Pancreas (tissue), 10 donors: Measurements from ENCODE around the gene SLC1A6. TPM values are rescaled to one million over a fixed set of nuclear protein-coding genes. Genes with fewer than 3 reads are reported as not detected.
A peak's percentile ranks its signal among the peaks of the same experiment; 100 is the strongest.

Source experiments
- ATAC-seq, 4 donors: fragments of 200-7000 bp; cut with Tn5 transposase; one replicate each; pipeline versions ENCODE4 v1.8.0 to v1.9.1; 2020; ENCODE audit warnings: mild to moderate bottlenecking in 4 of 4, moderate library complexity in 4 of 4
- DNase-seq, 6 donors: peaks; one replicate each; pipeline ENCODE4 v3.0.0-alpha.2; 2020
- FAIRE-seq: peaks from 2 replicates; lab custom pipeline; 2012; peaks lifted over from hg19 to GRCh38; lab: Jason Lieb, UNC
- H3K27ac ChIP-seq, 4 donors: fragments of 200-600 bp; sonication (generic); 1 replicate in 3 of 4; 2 replicates in 1 of 4; pipeline versions ENCODE4 v1.5.0 to v1.8.0; 2020
- H3K27me3 ChIP-seq, 4 donors: fragments of 200-600 bp; one replicate each; pipeline ENCODE4 v1.8.0; 2021
- H3K36me3 ChIP-seq, 3 donors: fragments of 200-600 bp; sonication (generic) in 1 of 3; one replicate each; pipeline versions ENCODE4 v1.5.0 to v1.8.0; 2020 to 2021
- H3K4me1 ChIP-seq, 3 donors: fragments of 200-600 bp; one replicate each; pipeline ENCODE4 v1.8.0; 2021
- H3K4me3 ChIP-seq, 4 donors: fragments of 200-600 bp; sonication (generic) in 2 of 4; one replicate each; pipeline versions ENCODE4 v1.5.0 to v1.8.0; 2020 to 2021
- H3K9me3 ChIP-seq, 4 donors: fragments of 200-600 bp; one replicate each; pipeline ENCODE4 v1.8.0; 2021
- WGBS, 2 donors: extraction: QIAGEN DNeasy Blood & Tissue Kit; methylation state at CpG; one replicate each; pipeline ENCODE4 v1.1.7; 2013; 5-methylcytosine and 5-hydroxymethylcytosine counted together
- intact Hi-C, 3 donors: fragments of 100-400 bp; cut with DNase I; formaldehyde crosslinking; loops; one replicate each; pipeline versions ENCODE4 v1.11.1 to v1.14.2; 2022
- polyA plus RNA-seq, 2 donors: library from polyadenylated mRNA; stranded (reverse); fragments of 200-250 nt; gene quantifications; one replicate each; pipeline ENCODE4 v1.2.3, GENCODE V29; 2013
- total RNA-seq, 6 donors: library from RNA; stranded (reverse); fragmentation: NEBNext Ultra II Directional in 4 of 6; extraction: Animal tissue kit (Norgen Biotek cat#: 25700) in 4 of 6; gene quantifications; one replicate each; pipeline versions ENCODE4 v1.2.1 to v1.2.4, GENCODE V29; 2021 to 2023
- TF ChIP-seq, protein P1 (sequence below), 4 donors: fragments of 200-600 bp; sonication (generic) in 3 of 4; IDR thresholded peaks; one replicate each; pipeline versions ENCODE4 v1.5.0 to v1.8.0; 2021; ENCODE audit warnings: antibody characterized with exemption in 4 of 4
- donor health status: healthy with polysubstance abuse.
- donor health status: DM: no; HTN: no; CAD: no; lungs with moderate emphysema.
- donor health status: DM: no; HTN: no; CAD: no.
- donor health status: control.
- donor health status: control.
- donor health status: Bipolar disorder and iron deficiency.
- donor health status: DM: yes; HTN: yes; CAD: no.
- donor health status: DM: no; HTN: no; CAD: no.
- donor health status: DM: no; HTN: no; CAD: no.
- donor health status: DM: yes; HTN: yes; CAD: no.

Gene SLC1A6
- total and polyA plus RNA-seq, 8 donors = 0.15 to 0.38 (median 0.23) TPM; not detected in 5

DNA sequence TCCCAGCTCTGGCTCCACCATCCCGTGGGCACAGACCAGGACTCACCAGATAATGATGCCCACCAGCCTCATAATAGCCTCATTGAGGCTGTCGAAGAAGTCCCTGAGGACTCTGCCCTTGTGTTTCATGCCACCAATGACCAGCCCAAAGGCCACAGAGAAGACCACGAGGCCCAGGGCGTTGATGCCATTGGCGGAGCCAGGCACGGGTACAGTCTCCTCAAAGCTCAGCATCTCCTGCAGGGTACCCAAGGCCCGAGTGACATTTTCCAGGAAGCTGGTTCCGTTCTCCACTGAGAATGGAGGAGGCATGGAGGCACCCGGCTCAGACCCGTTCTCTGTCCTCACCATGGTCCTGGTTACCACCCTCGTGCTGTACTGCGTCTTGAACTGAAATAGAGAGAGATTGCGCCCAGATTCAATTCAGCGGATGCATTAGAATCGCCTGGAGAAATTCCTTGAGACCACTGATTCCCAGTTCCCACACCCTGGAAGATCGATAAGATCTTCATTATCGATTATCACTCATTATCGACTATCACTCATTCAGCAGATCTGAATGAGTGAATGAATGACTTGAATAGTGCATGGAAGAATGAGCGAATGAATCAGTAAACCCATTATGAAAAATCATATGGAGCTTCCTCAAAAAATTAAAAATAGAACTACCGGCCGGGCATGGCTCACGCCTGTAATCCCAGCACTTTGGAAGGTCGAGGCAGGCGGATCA is 17.5 kb downstream of the SLC1A6 start:
- 79 to 89% methylated on average over 24 of the region's 24 CpGs for WGBS, 2 donors

DNA sequence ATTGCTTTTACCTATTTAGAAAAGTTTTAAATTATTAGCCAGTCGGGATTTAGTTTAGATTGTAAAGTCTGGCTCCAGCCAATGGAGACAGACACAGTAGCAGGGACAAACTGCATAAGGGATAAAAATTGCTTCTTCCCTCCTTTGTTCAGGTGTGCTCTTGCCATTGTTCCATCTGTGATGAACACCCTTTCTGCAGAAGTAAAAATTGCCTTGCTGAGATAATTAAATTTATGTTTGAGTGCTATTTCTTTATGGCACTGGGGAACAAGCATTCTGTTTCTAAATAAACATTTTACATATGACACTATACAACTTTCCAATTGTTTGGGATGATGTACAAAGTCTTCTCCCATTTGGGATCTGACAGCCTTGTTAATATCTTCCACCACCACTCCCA is 20.4 kb downstream of the SLC1A6 start:
- Histone ChIP-seq H3K36me3 (no peaks in the 10 kb centered on the region), H3K9me3 (no peaks in the 10 kb centered on the region), H3K4me1 (no peaks in the 10 kb centered on the region), H3K27me3 (no peaks in the 10 kb centered on the region), H3K4me3 (no peak overlapping the region), H3K27ac (no peak overlapping the region)
- DNase-seq (no peak), FAIRE-seq (no peak), ATAC-seq (no peak)
- 18 to 48% methylated on average over 1 of the region's 1 CpG for WGBS, 2 donors
- intact Hi-C loops = no loop called here
- TF ChIP-seq, protein P1, sequence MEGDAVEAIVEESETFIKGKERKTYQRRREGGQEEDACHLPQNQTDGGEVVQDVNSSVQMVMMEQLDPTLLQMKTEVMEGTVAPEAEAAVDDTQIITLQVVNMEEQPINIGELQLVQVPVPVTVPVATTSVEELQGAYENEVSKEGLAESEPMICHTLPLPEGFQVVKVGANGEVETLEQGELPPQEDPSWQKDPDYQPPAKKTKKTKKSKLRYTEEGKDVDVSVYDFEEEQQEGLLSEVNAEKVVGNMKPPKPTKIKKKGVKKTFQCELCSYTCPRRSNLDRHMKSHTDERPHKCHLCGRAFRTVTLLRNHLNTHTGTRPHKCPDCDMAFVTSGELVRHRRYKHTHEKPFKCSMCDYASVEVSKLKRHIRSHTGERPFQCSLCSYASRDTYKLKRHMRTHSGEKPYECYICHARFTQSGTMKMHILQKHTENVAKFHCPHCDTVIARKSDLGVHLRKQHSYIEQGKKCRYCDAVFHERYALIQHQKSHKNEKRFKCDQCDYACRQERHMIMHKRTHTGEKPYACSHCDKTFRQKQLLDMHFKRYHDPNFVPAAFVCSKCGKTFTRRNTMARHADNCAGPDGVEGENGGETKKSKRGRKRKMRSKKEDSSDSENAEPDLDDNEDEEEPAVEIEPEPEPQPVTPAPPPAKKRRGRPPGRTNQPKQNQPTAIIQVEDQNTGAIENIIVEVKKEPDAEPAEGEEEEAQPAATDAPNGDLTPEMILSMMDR (IDR thresholded peaks at IDR 0.05) = no peak

More for the DNA sequence above, 17.5 kb downstream of the SLC1A6 start:
- no peaks in the 10 kb centered on the region for H3K9me3 ChIP-seq
- ATAC-seq (no peak), FAIRE-seq (no peak), DNase-seq (no peak)
- intact Hi-C loops = no loop called here
- TF ChIP-seq, protein P1 (IDR thresholded peaks at IDR 0.05) = no peak
- H3K27me3 ChIP-seq = no peaks in the 10 kb centered on the region
- H3K36me3 ChIP-seq = no peaks in the 10 kb centered on the region
- H3K4me3 ChIP-seq = no peak overlapping the region
- H3K27ac ChIP-seq = no peak overlapping the region
- H3K4me1 ChIP-seq = no peaks in the 10 kb centered on the region

- no peaks in the 10 kb centered on the region for H3K4me1 ChIP-seq
- WGBS, 2 donors = 65 to 82% methylated on average over 3 of the region's 3 CpGs
- H3K27me3 ChIP-seq = no peaks in the 10 kb centered on the region
- H3K4me3 ChIP-seq = no peak overlapping the region
- TF ChIP-seq, protein P1 (IDR thresholded peaks at IDR 0.05) = no peak
- FAIRE-seq (no peak), DNase-seq (no peak), ATAC-seq (no peak)
- H3K27ac ChIP-seq = no peak overlapping the region
- intact Hi-C loops = no loop called here
- no peaks in the 10 kb centered on the region for H3K36me3 ChIP-seq
- no peaks in the 10 kb centered on the region for H3K9me3 ChIP-seq
Observed at GRCh38 chr19:14957464-14957863, 22.2 kb downstream of the SLC1A6 start.

DNA sequence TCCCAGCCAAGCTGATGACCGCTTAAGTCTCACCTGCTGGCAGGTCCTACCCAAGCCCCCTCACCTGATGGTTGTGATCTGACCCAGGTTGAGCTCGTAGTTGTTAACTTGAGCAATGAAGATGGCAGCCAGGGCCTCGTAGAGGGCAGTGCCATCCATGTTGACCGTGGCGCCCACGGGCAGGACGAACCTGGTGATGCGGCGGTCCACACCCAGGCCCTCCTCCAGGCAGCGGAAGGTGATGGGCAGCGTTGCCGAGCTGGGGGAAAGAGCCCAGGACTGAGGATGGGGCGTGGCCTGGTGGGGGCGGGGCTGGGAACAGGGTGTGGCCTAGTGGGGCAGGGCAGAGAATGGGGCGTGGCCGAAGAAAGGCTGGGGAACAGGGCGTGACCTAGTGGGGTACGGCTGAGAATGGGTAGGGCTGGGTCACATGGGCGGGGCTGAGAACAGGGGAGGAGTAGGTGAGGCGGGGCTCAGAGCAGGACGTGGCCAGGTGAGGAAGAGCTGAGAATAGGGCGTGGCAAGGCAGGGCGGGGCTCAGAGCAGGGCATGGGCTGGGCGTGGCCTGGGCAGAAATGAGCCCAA is 25.5 kb downstream of the SLC1A6 start:
- DNase-seq = peak in 3 of 6 donors; percentile 15 to 32 (median 25)
- intact Hi-C loops = no loop called here
- TF ChIP-seq, protein P1 (IDR thresholded peaks at IDR 0.05) = no peak
- Histone ChIP-seq H3K4me1 (no peaks in the 10 kb centered on the region), H3K4me3 (no peak overlapping the region), H3K36me3 (no peaks in the 10 kb centered on the region), H3K9me3 (no peaks in the 10 kb centered on the region), H3K27ac (no peak overlapping the region), H3K27me3 (no peaks in the 10 kb centered on the region)
- no peak for FAIRE-seq
- 23% methylated on average over 24 of the region's 24 CpGs for WGBS, 2 donors
- no peak for ATAC-seq

DNA sequence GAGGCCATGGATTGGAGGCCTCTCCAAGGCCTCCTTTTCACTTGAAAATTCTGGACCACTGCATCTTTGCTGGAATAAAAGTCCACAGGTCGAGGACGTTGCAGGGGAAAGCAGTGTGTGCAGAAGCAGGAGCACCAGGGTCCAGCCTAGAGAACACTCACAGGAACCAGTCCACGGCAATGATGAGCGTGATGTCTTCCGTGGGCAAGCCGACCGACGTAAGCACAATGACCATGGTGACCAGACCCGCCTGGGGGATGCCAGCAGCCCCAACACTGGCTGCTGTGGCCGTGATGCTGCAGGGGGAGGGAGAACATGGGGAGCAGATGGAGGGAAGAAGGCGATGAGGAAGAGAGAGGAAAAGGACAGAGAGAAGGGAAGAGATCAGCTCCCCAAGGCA is 26.9 kb downstream of the SLC1A6 start:
- FAIRE-seq (no peak), DNase-seq (no peak), ATAC-seq (no peak)
- TF ChIP-seq, protein P1 (IDR thresholded peaks at IDR 0.05) = no peak
- Histone ChIP-seq H3K27me3 (no peaks in the 10 kb centered on the region), H3K27ac (no peak overlapping the region), H3K4me3 (no peak overlapping the region), H3K4me1 (no peaks in the 10 kb centered on the region), H3K9me3 (no peaks in the 10 kb centered on the region), H3K36me3 (no peaks in the 10 kb centered on the region)
- 68 to 76% methylated on average over 10 to 11 of the region's 11 CpGs for WGBS, 2 donors
- intact Hi-C loops = no loop called here
